Type B pancreatic cell (in vitro differentiated cells): Measurements from ENCODE around the gene CCT8. TPM values are rescaled to one million over a fixed set of nuclear protein-coding genes. Genes with fewer than 3 reads are reported as not detected.

Experiments
- DNase-seq: peaks from one replicate; pipeline ENCODE4 v3.0.0; 2021; ENCODE audit warnings: mixed read lengths; ENCODE audit not compliant: unreplicated experiment; ENCODE audit errors: extremely low spot score
- H3K27ac Mint-ChIP-seq: 2 replicates; pipeline ENCODE4 v1.8.0; 2021; ENCODE audit warnings: mild to moderate bottlenecking, mixed read lengths
- H3K27me3 Mint-ChIP-seq: 2 replicates; pipeline ENCODE4 v1.8.0; 2021; ENCODE audit warnings: mixed read lengths
- H3K36me3 Mint-ChIP-seq: 2 replicates; pipeline ENCODE4 v1.8.0; 2021; ENCODE audit warnings: mixed read lengths
- H3K4me1 Mint-ChIP-seq: one replicate; pipeline ENCODE4 v1.8.0; 2021; ENCODE audit warnings: mixed read lengths; ENCODE audit not compliant: unreplicated experiment
- H3K4me3 Mint-ChIP-seq: 2 replicates; pipeline ENCODE4 v1.8.0; 2021; ENCODE audit warnings: mild to moderate bottlenecking, mixed read lengths
- H3K9me3 Mint-ChIP-seq: 2 replicates; pipeline ENCODE4 v1.8.0; 2021; ENCODE audit warnings: mixed read lengths
- total RNA-seq: library from RNA; stranded (reverse); gene quantifications from 2 replicates; pipeline ENCODE4 v1.2.1, GENCODE V29; 2021; ENCODE audit warnings: low replicate concordance
- TF ChIP-seq, protein P1 (sequence below): fragments of 200-600 bp; sonication (generic); conservative IDR thresholded peaks from 2 replicates; pipeline ENCODE4 v1.5.0; 2021; ENCODE audit warnings: antibody characterized with exemption, mild to moderate bottlenecking

Gene CCT8
- total RNA-seq, 1 donor from 2014 or later: 218 TPM

DNA sequence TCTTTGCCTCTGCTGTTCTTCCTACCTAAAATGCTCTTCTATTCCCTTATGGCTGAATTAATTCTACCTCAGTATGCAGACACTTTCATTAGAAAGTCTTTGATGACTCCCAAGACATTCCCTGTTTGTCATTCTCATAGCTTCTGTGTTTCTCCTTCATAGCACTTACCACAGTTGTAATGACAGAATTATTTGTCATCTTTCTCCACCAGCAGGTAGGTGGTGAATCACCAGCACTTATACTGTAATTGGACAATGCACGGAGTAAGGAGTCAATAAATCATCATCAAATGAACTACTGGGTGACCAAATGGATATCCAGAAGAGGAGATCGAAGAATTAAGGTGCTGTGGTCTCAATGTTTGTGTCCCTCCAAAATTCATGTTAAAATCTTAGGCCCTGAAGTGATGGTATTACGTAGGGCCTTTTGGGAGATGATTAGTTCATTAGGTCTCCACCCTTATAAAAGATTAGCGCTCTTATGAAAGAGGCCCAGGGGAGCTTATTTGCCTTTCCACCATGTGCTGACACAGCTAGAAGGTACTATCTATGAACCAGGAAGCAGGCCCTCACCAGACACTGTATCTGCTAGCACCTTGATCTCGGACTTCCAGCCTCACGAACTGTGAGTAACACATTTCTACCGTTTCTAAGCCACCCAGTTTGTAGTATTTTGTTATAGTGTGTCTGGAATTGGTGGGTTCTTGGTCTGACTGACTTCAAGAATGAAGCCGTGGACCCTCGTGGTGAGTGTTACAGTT lies 2.4 kb upstream of the CCT8 start:
- DNase-seq: no peak
- no peaks in the 10 kb centered on the region for H3K9me3 Mint-ChIP-seq
- H3K27me3 Mint-ChIP-seq: no peaks in the 10 kb centered on the region
- H3K4me1 Mint-ChIP-seq: peaks cover 18% of the 10 kb centered on the region
- TF ChIP-seq, protein P1, sequence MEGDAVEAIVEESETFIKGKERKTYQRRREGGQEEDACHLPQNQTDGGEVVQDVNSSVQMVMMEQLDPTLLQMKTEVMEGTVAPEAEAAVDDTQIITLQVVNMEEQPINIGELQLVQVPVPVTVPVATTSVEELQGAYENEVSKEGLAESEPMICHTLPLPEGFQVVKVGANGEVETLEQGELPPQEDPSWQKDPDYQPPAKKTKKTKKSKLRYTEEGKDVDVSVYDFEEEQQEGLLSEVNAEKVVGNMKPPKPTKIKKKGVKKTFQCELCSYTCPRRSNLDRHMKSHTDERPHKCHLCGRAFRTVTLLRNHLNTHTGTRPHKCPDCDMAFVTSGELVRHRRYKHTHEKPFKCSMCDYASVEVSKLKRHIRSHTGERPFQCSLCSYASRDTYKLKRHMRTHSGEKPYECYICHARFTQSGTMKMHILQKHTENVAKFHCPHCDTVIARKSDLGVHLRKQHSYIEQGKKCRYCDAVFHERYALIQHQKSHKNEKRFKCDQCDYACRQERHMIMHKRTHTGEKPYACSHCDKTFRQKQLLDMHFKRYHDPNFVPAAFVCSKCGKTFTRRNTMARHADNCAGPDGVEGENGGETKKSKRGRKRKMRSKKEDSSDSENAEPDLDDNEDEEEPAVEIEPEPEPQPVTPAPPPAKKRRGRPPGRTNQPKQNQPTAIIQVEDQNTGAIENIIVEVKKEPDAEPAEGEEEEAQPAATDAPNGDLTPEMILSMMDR: no peak
- peak overlapping the region; percentile 57 for H3K4me3 Mint-ChIP-seq
- peaks cover 6% of the 10 kb centered on the region for H3K36me3 Mint-ChIP-seq
- peak overlapping the region; percentile 40 for H3K27ac Mint-ChIP-seq

DNA sequence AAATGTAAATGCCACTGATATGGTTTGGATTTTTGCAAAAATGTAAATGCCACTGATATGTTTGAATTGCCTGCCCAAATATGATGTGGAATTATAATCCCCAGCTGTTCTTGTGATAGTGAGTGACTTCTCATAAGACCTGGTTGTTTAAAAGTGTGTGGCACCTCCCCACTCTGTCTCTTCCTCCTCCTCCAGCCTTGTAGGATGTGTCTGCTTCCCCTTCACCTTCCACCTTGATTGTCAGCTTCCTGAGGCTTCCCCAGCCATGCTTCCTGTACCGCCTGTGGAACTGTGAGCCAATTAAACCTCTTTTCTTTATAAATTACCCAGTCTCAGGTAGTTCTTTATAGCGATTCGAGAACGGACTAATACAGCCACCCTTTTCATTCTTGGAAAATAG lies 1.3 kb upstream of the CCT8 start:
- DNase-seq: no peak
- Mint-ChIP-seq H3K27ac (no peak overlapping the region), H3K9me3 (no peaks in the 10 kb centered on the region), H3K36me3 (peaks cover 6% of the 10 kb centered on the region), H3K4me3 (peak overlapping the region; percentile 76), H3K27me3 (no peaks in the 10 kb centered on the region), H3K4me1 (peaks cover 18% of the 10 kb centered on the region)
- TF ChIP-seq, protein P1: no peak

DNA sequence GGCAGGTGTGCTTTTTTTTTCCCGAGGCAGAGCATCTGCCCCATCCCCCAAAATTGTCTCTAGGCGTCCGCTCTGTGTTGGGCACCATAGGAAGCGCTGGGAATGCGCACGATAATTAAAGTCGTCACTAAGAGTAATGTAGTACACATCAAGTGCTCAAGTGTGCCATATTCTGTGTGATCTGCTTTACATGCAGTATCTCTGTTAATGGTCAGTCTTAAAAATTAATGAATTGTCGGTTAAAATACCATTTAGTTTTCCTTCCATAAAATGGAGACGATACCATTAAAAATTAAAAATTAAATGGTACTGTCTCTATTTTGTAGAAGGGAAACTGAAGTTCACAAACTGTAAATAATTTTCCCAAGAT lies 544 bp upstream of the CCT8 start:
- H3K4me3 Mint-ChIP-seq: peak overlapping the region; percentile 100

DNA sequence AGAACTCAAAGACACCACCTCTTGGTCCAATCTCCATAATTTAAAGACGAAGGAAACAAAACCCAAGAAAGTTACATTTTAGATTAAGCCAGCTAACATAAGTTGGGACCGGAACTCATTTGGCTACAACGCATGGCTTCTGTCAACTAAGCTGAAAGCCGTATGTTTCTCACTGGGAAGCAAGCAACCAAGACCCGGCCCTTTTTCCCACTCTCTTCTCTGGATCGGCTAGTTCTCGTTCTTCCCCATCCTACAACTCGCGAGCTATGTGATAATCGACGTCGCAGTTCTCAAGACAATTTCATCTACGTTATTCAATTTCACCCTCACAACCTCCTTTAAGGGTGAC lies 601 bp downstream of the CCT8 start:
- Mint-ChIP-seq H3K4me1 (peaks cover 18% of the 10 kb centered on the region), H3K36me3 (peaks cover 9% of the 10 kb centered on the region), H3K9me3 (no peaks in the 10 kb centered on the region), H3K27me3 (no peaks in the 10 kb centered on the region), H3K4me3 (peak overlapping the region; percentile 100), H3K27ac (peak overlapping the region; percentile 99)
- TF ChIP-seq, protein P1: no peak
- no peak for DNase-seq

More for the DNA sequence above, 544 bp upstream of the CCT8 start:
- Mint-ChIP-seq H3K27ac (peak overlapping the region; percentile 99), H3K36me3 (peaks cover 9% of the 10 kb centered on the region), H3K4me1 (peaks cover 18% of the 10 kb centered on the region), H3K27me3 (no peaks in the 10 kb centered on the region), H3K9me3 (no peaks in the 10 kb centered on the region)
- TF ChIP-seq, protein P1: no peak
- DNase-seq: no peak

DNA sequence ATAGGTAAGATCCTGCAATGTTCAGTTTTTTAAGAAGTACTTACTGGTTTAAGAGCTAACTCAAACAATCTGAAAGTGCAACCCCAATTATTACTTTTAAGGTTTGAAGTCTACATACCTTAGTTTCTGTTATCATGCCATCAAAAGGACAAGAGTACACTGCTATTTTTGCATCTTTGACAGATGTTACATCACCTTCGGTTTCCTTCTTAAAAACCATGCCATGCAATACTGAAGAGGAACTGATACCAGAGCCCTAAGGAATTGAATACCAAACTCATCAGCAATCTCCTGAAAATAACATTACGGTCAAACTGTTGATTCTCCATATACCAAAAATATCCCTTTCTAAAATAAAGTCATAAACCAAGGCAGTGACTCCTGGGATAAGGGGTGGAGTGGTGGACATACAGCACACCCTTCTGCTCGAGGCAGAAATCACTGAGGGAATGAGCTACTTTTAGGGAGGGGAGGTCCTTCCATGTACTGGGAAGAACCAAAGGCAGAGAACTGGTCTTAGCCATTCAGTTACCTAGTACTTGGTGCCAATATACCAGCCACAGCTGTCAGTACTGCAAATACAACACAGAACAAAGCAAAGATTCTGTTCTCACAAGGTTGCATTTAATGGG lies 8.5 kb downstream of the CCT8 start:
- no peak for DNase-seq
- H3K4me3 Mint-ChIP-seq: no peak overlapping the region
- no peaks in the 10 kb centered on the region for H3K27me3 Mint-ChIP-seq
- TF ChIP-seq, protein P1: no peak
- H3K4me1 Mint-ChIP-seq: no peaks in the 10 kb centered on the region
- peaks cover 44% of the 10 kb centered on the region for H3K36me3 Mint-ChIP-seq
- H3K27ac Mint-ChIP-seq: no peak overlapping the region
- no peaks in the 10 kb centered on the region for H3K9me3 Mint-ChIP-seq
